Natural killer cell (primary cell): ENCODE measurements around the gene NETO2. TPM values are rescaled to one million over a fixed set of nuclear protein-coding genes. Genes with fewer than 3 reads are reported as not detected.

Source experiments
- ATAC-seq, 3 donors: fragments of 150-1000 bp in 2 of 3; fragments of 200-7000 bp in 1 of 3; cut with Tn5 transposase; 1 replicate in 1 of 3; 2 replicates in 2 of 3; pipeline ENCODE4 v1.10.0; 2021; ENCODE audit warnings: mild to moderate bottlenecking in 2 of 3, moderate library complexity in 2 of 3
- DNase-seq, 2 donors: peaks; one replicate each; pipeline versions ENCODE4 v3.0.0 to v3.0.0-alpha.2; 2013 to 2021; ENCODE audit warnings: mixed read lengths in 1 of 2
- H3K27ac ChIP-seq: one replicate; pipeline ENCODE4 v1.5.1; 2013; ENCODE audit warnings: mild to moderate bottlenecking, low read length
- H3K27me3 ChIP-seq: one replicate; pipeline ENCODE4 v1.6.1; 2013; ENCODE audit warnings: low read length; ENCODE audit not compliant: control insufficient read depth, insufficient read depth
- H3K36me3 ChIP-seq: one replicate; pipeline ENCODE4 v1.6.1; 2013; ENCODE audit warnings: low read length; ENCODE audit not compliant: control insufficient read depth, insufficient read depth
- H3K4me1 ChIP-seq: one replicate; pipeline ENCODE4 v1.6.1; 2013; ENCODE audit warnings: low read length; ENCODE audit not compliant: control insufficient read depth, insufficient read depth
- H3K4me3 ChIP-seq: one replicate; pipeline ENCODE4 v1.5.1; 2013; ENCODE audit warnings: low read length
- H3K9me3 ChIP-seq: one replicate; pipeline ENCODE4 v1.6.1; 2013; ENCODE audit warnings: low read length; ENCODE audit not compliant: control insufficient read depth, insufficient read depth
- H3K27ac Mint-ChIP-seq, 2 donors: one replicate each; pipeline ENCODE4 v1.8.0; 2022; ENCODE audit warnings: mild to moderate bottlenecking in 2 of 2, mixed read lengths in 2 of 2, moderate library complexity in 1 of 2
- H3K27me3 Mint-ChIP-seq, 2 donors: one replicate each; pipeline ENCODE4 v1.8.0; 2022; ENCODE audit warnings: low read depth in 2 of 2, mixed read lengths in 2 of 2
- H3K36me3 Mint-ChIP-seq: one replicate; pipeline ENCODE4 v1.8.0; 2022; ENCODE audit warnings: mixed read lengths
- H3K4me1 Mint-ChIP-seq, 2 donors: one replicate each; pipeline ENCODE4 v1.8.0; 2022; ENCODE audit warnings: mixed read lengths in 2 of 2
- H3K4me3 Mint-ChIP-seq: one replicate; pipeline ENCODE4 v1.8.0; 2022; ENCODE audit warnings: mild to moderate bottlenecking, moderate library complexity, mixed read lengths
- H3K9me3 Mint-ChIP-seq, 2 donors: one replicate each; pipeline ENCODE4 v1.8.0; 2022; ENCODE audit warnings: mixed read lengths in 2 of 2
- WGBS: methylation state at CpG from one replicate; pipeline ENCODE4 v1.1.7; 2013; ENCODE audit warnings: missing lambda C conversion rate; ENCODE audit not compliant: insufficient coverage; 5-methylcytosine and 5-hydroxymethylcytosine counted together
- intact Hi-C: fragments of 100-400 bp; cut with micrococcal nuclease; formaldehyde crosslinking; loops from one replicate; pipeline ENCODE4 v1.14.2; 2022
- total RNA-seq, 4 donors: library from RNA; stranded (reverse); fragments of 120-200 nt in 1 of 4; gene quantifications; one replicate each; pipeline versions ENCODE4 v1.2.3 to v1.2.4, GENCODE V29; 2013 to 2022
- TF ChIP-seq, protein P1 (sequence below): fragments of 200-600 bp; IDR thresholded peaks from one replicate; pipeline ENCODE4 v1.8.0; 2022; ENCODE audit warnings: antibody characterized with exemption

NETO2 gene
- total RNA-seq, 3 donors from 2014 or later (not counting 1 experiment from before 2014, with no cell fraction given): 0.40 to 0.48 TPM; not detected in 1

DNA sequence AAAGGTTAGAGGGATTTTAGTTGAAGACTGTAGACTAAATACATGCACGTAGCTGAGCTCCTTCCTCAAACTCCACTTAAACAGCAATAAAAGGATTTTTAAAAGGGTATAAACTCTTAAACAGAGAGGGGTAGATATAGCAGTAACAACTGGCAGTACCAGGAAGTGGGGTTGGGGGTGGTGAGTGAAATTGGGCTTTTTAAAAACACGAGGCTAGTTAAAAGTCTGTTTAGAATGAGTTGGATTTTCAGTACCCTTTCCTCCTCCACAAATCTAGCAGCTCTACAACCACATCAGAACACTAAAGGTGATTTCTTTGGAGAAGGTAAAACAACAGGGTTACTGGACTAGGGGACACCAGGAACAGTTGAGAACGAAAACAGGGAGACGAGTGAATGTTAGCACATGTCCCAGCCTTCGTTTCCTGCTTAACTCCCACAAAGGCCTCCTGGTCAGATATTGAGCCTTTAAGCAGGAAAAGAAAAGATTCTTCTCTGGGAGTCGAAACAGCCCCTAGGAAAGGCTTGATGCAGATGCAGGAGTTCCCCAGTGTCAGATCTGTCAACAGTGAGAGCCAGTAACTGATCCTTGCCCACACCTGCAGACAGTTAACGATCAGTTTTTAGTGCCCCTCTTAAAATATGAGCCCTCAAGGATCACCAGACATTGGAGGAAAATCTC, 13.8 kb downstream of the NETO2 start:
- DNase-seq (no peak), ATAC-seq (no peak)
- 85% methylated on average over 4 of the region's 7 CpGs for WGBS
- Histone ChIP-seq H3K27ac (no peak overlapping the region), H3K4me1 (no peaks in the 10 kb centered on the region), H3K4me3 (no peak overlapping the region), H3K36me3 (no peaks in the 10 kb centered on the region), H3K27me3 (no peaks in the 10 kb centered on the region), H3K9me3 (no peaks in the 10 kb centered on the region)
- Mint-ChIP-seq H3K27me3 (peaks cover 17 to 56% of the 10 kb centered on the region in 2 donors), H3K36me3 (no peaks in the 10 kb centered on the region), H3K4me1 (no peaks in the 10 kb centered on the region), H3K9me3 (no peaks in the 10 kb centered on the region), H3K4me3 (no peak overlapping the region), H3K27ac (no peak overlapping the region)
- TF ChIP-seq, protein P1, sequence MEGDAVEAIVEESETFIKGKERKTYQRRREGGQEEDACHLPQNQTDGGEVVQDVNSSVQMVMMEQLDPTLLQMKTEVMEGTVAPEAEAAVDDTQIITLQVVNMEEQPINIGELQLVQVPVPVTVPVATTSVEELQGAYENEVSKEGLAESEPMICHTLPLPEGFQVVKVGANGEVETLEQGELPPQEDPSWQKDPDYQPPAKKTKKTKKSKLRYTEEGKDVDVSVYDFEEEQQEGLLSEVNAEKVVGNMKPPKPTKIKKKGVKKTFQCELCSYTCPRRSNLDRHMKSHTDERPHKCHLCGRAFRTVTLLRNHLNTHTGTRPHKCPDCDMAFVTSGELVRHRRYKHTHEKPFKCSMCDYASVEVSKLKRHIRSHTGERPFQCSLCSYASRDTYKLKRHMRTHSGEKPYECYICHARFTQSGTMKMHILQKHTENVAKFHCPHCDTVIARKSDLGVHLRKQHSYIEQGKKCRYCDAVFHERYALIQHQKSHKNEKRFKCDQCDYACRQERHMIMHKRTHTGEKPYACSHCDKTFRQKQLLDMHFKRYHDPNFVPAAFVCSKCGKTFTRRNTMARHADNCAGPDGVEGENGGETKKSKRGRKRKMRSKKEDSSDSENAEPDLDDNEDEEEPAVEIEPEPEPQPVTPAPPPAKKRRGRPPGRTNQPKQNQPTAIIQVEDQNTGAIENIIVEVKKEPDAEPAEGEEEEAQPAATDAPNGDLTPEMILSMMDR: no peak
- intact Hi-C loops: no loop called here

DNA sequence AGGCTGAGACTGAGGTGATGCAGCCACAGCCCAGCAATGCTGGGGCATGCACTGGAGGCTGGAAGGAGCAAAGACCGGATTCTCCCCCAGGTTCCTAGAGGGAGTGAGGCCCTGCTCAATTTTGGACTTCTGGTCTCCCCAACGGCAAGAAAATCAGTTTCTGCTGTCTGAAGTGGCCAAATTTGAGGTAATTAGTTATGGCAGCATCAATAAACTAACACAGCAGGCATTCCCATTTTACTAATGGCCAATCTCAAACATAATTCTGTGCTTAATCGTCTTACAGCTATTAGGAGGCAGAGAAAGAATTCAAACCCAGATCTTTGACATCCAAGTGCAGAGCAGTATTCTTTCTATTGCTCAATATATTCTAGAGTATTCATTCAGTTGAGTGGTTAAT, 16.2 kb downstream of the NETO2 start:
- no peak overlapping the region for H3K27ac Mint-ChIP-seq

DNA sequence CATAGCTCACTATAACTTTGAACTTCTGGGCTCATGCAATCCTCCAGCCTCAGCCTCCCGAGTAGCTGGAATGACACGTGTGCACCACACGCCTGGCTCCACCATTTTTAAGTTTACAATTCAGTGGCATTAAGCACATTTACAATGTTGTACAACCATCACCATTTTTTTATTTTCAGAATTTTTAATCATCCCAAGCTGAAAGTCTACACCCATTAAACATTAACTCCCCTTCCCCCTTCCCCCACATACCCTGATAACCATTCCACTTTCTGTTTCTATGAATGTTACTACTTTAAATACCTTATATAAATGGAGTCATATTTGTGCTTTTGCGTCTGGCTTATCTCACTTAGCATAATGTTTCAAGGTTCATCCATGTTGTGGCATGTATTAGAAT, 18.0 kb downstream of the NETO2 start:
- 98% methylated on average over 3 of the region's 4 CpGs for WGBS
- no peaks in the 10 kb centered on the region for H3K4me1 ChIP-seq
- TF ChIP-seq, protein P1: no peak
- H3K27ac Mint-ChIP-seq: no peak overlapping the region
- H3K4me1 Mint-ChIP-seq: no peaks in the 10 kb centered on the region
- no peak for DNase-seq
- H3K36me3 ChIP-seq: no peaks in the 10 kb centered on the region
- peaks cover 20 to 60% of the 10 kb centered on the region in 2 donors for H3K27me3 Mint-ChIP-seq
- intact Hi-C loops: no loop called here
- no peaks in the 10 kb centered on the region for H3K9me3 ChIP-seq
- H3K4me3 Mint-ChIP-seq: no peak overlapping the region
- ATAC-seq: no peak
- H3K27me3 ChIP-seq: no peaks in the 10 kb centered on the region
- no peak overlapping the region for H3K27ac ChIP-seq
- no peak overlapping the region for H3K4me3 ChIP-seq
- H3K36me3 Mint-ChIP-seq: no peaks in the 10 kb centered on the region
- H3K9me3 Mint-ChIP-seq: no peaks in the 10 kb centered on the region

More for the DNA sequence above, 16.2 kb downstream of the NETO2 start:
- DNase-seq: no peak
- 94% methylated on average over 2 of the region's 3 CpGs for WGBS
- TF ChIP-seq, protein P1: no peak
- H3K4me3 Mint-ChIP-seq: no peak overlapping the region
- H3K4me1 Mint-ChIP-seq: no peaks in the 10 kb centered on the region
- Histone ChIP-seq H3K27ac (no peak overlapping the region), H3K9me3 (no peaks in the 10 kb centered on the region), H3K4me1 (no peaks in the 10 kb centered on the region), H3K27me3 (no peaks in the 10 kb centered on the region), H3K4me3 (no peak overlapping the region), H3K36me3 (no peaks in the 10 kb centered on the region)
- no peak for ATAC-seq
- intact Hi-C loops: no loop called here
- H3K36me3 Mint-ChIP-seq: no peaks in the 10 kb centered on the region
- no peaks in the 10 kb centered on the region for H3K9me3 Mint-ChIP-seq
- peaks cover 17 to 50% of the 10 kb centered on the region in 2 donors for H3K27me3 Mint-ChIP-seq

DNA sequence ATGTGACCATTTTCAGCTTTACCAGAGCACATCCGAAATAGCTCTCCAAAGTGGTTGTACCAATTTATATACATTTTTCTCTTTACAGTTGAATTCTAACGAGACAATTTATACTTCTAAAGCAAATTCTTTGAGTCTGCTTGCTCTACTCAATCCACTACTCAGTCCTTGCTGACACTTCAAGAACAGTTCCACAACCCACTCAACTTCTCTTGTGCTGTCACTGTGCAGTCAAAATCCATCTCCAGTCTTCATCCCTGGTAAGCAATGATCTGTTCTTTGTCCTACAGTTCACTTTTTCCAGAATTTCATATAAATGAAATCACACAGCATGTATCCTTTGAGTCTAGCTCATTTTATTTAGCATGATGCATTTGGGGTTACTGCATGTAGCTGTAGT, 30.6 kb downstream of the NETO2 start:
- Mint-ChIP-seq H3K4me3 (no peak overlapping the region), H3K36me3 (no peaks in the 10 kb centered on the region), H3K9me3 (no peaks in the 10 kb centered on the region), H3K4me1 (no peaks in the 10 kb centered on the region), H3K27ac (no peak overlapping the region), H3K27me3 (peaks cover 0 to 4% of the 10 kb centered on the region in 2 donors)
- Histone ChIP-seq H3K4me3 (no peak overlapping the region), H3K36me3 (no peaks in the 10 kb centered on the region), H3K9me3 (no peaks in the 10 kb centered on the region), H3K27ac (no peak overlapping the region), H3K27me3 (no peaks in the 10 kb centered on the region), H3K4me1 (no peaks in the 10 kb centered on the region)
- ATAC-seq (no peak), DNase-seq (no peak)
- TF ChIP-seq, protein P1: no peak
- 90% methylated on average over 2 of the region's 2 CpGs for WGBS
- intact Hi-C loops: no loop called here
